Small intestine (tissue), 7 donors: ENCODE results near the gene DOCK4. TPM values are rescaled to one million over a fixed set of nuclear protein-coding genes. Genes with fewer than 3 reads are reported as not detected.

Experiments used
- DNase-seq, 2 donors: peaks; one replicate each; pipeline versions ENCODE4 v3.0.0 to v3.0.0-alpha.2; 2013
- FAIRE-seq: peaks from 2 replicates; lab custom pipeline; 2012; peaks lifted over from hg19 to GRCh38; lab: Jason Lieb, UNC
- H3K27ac ChIP-seq, 3 donors: one replicate each; pipeline ENCODE4 v1.5.1; 2013; ENCODE audit warnings: low read length in 2 of 3, mild to moderate bottlenecking in 2 of 3, control low read depth in 1 of 3, inconsistent platforms in 1 of 3, low read depth in 1 of 3, moderate library complexity in 1 of 3
- H3K27me3 ChIP-seq, 3 donors: one replicate each; pipeline ENCODE4 v1.6.1; 2013; ENCODE audit warnings: low read length in 3 of 3, inconsistent platforms in 1 of 3; ENCODE audit not compliant: control insufficient read depth in 3 of 3, insufficient read depth in 3 of 3
- H3K36me3 ChIP-seq, 3 donors: one replicate each; pipeline ENCODE4 v1.6.1; 2013; ENCODE audit warnings: low read length in 3 of 3, inconsistent platforms in 1 of 3, low read depth in 1 of 3, mild to moderate bottlenecking in 1 of 3, moderate library complexity in 1 of 3; ENCODE audit not compliant: control insufficient read depth in 3 of 3, insufficient read depth in 2 of 3
- H3K4me1 ChIP-seq, 3 donors: one replicate each; pipeline ENCODE4 v1.6.1; 2013; ENCODE audit warnings: low read length in 2 of 3, inconsistent platforms in 1 of 3, low read depth in 1 of 3, mild to moderate bottlenecking in 1 of 3, moderate library complexity in 1 of 3; ENCODE audit not compliant: control insufficient read depth in 3 of 3, insufficient read depth in 2 of 3
- H3K4me3 ChIP-seq, 3 donors: one replicate each; pipeline ENCODE4 v1.5.1; 2013; ENCODE audit warnings: low read length in 3 of 3, control low read depth in 1 of 3, inconsistent platforms in 1 of 3, low read depth in 1 of 3, mild to moderate bottlenecking in 1 of 3, moderate library complexity in 1 of 3
- H3K9me3 ChIP-seq, 2 donors: one replicate each; pipeline ENCODE4 v1.6.1; 2013; ENCODE audit warnings: low read depth in 1 of 2, low read length in 1 of 2; ENCODE audit not compliant: control insufficient read depth in 2 of 2, insufficient read depth in 1 of 2
- WGBS, 3 donors: extraction: QIAGEN DNeasy Blood & Tissue Kit; methylation state at CpG; one replicate each; pipeline ENCODE4 v1.1.7; 2013; 5-methylcytosine and 5-hydroxymethylcytosine counted together
- polyA plus RNA-seq, 4 donors: library from polyadenylated mRNA; stranded (reverse) in 3 of 4; unstranded in 1 of 4; fragments of 200-250 nt in 3 of 4; fragments of 120-200 nt in 1 of 4; gene quantifications; one replicate each; pipeline versions ENCODE4 v1.2.1 to v1.2.3, GENCODE V29; 2013
- donor health status: healthy with polysubstance abuse.
- donor health status: control.
- donor health status: control.
- donor health status: Bipolar disorder and iron deficiency.
- donor health status: healthy.

DOCK4 gene
- polyA plus RNA-seq, 4 donors = 1.9 to 4.1 (median 3.8) TPM; not detected in 1

GRCh38 chr7:112182749-112183148, 23.4 kb downstream of the DOCK4 start:
- 72 to 73% (median 73%) methylated on average over 5 of the region's 5 CpGs for WGBS, 3 donors
- FAIRE-seq (no peak), DNase-seq (no peak)
- Histone ChIP-seq H3K36me3 (no peaks in the 10 kb centered on the region), H3K4me3 (no peak overlapping the region), H3K27ac (no peak overlapping the region), H3K27me3 (no peaks in the 10 kb centered on the region), H3K4me1 (no peaks in the 10 kb centered on the region), H3K9me3 (no peaks in the 10 kb centered on the region)

DNA sequence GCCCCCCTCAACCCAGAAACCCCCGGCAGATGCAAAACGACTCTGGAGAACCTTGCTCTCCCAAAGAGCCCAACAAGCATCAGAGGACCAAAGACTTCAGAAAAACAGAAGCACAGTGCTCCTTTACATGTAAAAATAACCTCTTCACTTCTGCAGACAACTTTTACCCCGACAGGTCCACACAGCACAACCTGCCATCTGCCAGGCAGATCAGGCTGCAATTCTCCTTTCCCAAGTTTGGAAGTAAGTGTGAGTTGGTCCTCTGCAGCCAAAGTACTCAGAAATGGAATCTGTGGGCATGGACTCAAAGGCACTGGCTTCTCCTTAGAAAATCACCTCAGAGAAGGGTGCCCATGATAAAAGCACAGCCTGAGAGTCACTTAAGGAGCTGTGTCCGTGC, 26.0 kb downstream of the DOCK4 start:
- Histone ChIP-seq H3K9me3 (no peaks in the 10 kb centered on the region), H3K4me3 (no peak overlapping the region), H3K27ac (no peak overlapping the region), H3K27me3 (no peaks in the 10 kb centered on the region), H3K4me1 (no peaks in the 10 kb centered on the region), H3K36me3 (no peaks in the 10 kb centered on the region)
- 76 to 83% (median 78%) methylated on average over 4 of the region's 4 CpGs for WGBS, 3 donors
- no peak for FAIRE-seq
- no peak for DNase-seq

- 81 to 91% (median 89%) methylated on average over 5 of the region's 5 CpGs for WGBS, 3 donors
- H3K4me3 ChIP-seq = no peak overlapping the region
- H3K27ac ChIP-seq = no peak overlapping the region
- no peaks in the 10 kb centered on the region for H3K27me3 ChIP-seq
- H3K9me3 ChIP-seq = no peaks in the 10 kb centered on the region
- no peak for DNase-seq
- no peaks in the 10 kb centered on the region for H3K4me1 ChIP-seq
- no peak for FAIRE-seq
- no peaks in the 10 kb centered on the region for H3K36me3 ChIP-seq
These were observed 29.3 kb downstream of the DOCK4 start for GRCh38 chr7:112176693-112177415.

DNA sequence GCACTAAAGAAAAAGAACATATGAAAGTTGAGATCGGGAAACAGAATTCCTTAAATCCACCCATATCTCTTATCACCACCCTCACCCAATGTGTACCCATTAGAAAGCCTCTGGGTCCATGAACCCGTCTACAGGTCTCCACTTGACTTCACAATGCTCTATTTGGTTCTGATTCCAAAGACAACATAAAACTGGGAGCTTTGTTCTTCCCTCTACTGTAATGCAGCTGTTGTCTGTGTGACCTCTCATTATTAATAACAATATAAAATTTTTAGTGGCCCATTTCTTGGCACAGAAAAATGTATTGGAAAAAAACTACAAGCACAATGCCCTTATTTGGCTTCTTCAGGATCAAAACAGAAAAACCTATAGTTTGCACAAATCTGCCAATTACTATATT, 30.0 kb downstream of the DOCK4 start:
- H3K36me3 ChIP-seq = no peaks in the 10 kb centered on the region
- FAIRE-seq (no peak), DNase-seq (no peak)
- H3K27me3 ChIP-seq = no peaks in the 10 kb centered on the region
- H3K27ac ChIP-seq = no peak overlapping the region
- H3K9me3 ChIP-seq = no peaks in the 10 kb centered on the region
- H3K4me1 ChIP-seq = no peaks in the 10 kb centered on the region
- H3K4me3 ChIP-seq = no peak overlapping the region
- 52 to 76% (median 65%) methylated on average over 2 of the region's 2 CpGs for WGBS, 3 donors

- WGBS, 3 donors = 85 to 91% (median 88%) methylated on average over 3 of the region's 3 CpGs
- Histone ChIP-seq H3K36me3 (no peaks in the 10 kb centered on the region), H3K27ac (no peak overlapping the region), H3K27me3 (no peaks in the 10 kb centered on the region), H3K4me3 (no peak overlapping the region), H3K4me1 (no peaks in the 10 kb centered on the region), H3K9me3 (no peaks in the 10 kb centered on the region)
- DNase-seq = no peak
- no peak for FAIRE-seq
These were observed 32.0 kb downstream of the DOCK4 start for GRCh38 chr7:112174192-112174591.

GRCh38 chr7:112173568-112173905, 32.7 kb downstream of the DOCK4 start:
- no peaks in the 10 kb centered on the region for H3K9me3 ChIP-seq
- 72 to 82% (median 75%) methylated on average over 4 of the region's 4 CpGs for WGBS, 3 donors
- DNase-seq = no peak
- no peak for FAIRE-seq
- H3K4me1 ChIP-seq = no peaks in the 10 kb centered on the region
- no peak overlapping the region for H3K4me3 ChIP-seq
- no peak overlapping the region for H3K27ac ChIP-seq
- no peaks in the 10 kb centered on the region for H3K36me3 ChIP-seq
- H3K27me3 ChIP-seq = no peaks in the 10 kb centered on the region

GRCh38 chr7:112172870-112173567, 33.2 kb downstream of the DOCK4 start:
- Histone ChIP-seq H3K27ac (no peak overlapping the region), H3K27me3 (no peaks in the 10 kb centered on the region), H3K9me3 (no peaks in the 10 kb centered on the region), H3K4me1 (no peaks in the 10 kb centered on the region), H3K4me3 (no peak overlapping the region), H3K36me3 (no peaks in the 10 kb centered on the region)
- DNase-seq (no peak), FAIRE-seq (no peak)
- WGBS, 3 donors = 68 to 91% (median 89%) methylated on average over 8 of the region's 8 CpGs

- WGBS, 3 donors = 81 to 95% (median 88%) methylated on average over 1 of the region's 1 CpG
- no peak for FAIRE-seq
- no peak overlapping the region for H3K27ac ChIP-seq
- H3K27me3 ChIP-seq = no peaks in the 10 kb centered on the region
- no peaks in the 10 kb centered on the region for H3K4me1 ChIP-seq
- no peak for DNase-seq
- no peak overlapping the region for H3K4me3 ChIP-seq
- H3K36me3 ChIP-seq = no peaks in the 10 kb centered on the region
- no peaks in the 10 kb centered on the region for H3K9me3 ChIP-seq
These were observed 34.5 kb downstream of the DOCK4 start for GRCh38 chr7:112171673-112172072.
